AG10803 (cell line): Measurements from ENCODE around the gene FIGNL1.
A peak's percentile ranks its signal among the peaks of the same experiment; 100 is the strongest.

ENCODE experiments used
- DNase-seq: peaks from one replicate; pipeline ENCODE4 v3.0.0; 2010; ENCODE audit warnings: low read depth
- H3K4me3 ChIP-seq: 2 replicates; pipeline ENCODE4 v1.5.1; 2011; ENCODE audit warnings: mild to moderate bottlenecking, low read length, control low read depth
- CTCF ChIP-seq: conservative IDR thresholded peaks from 2 replicates; pipeline ENCODE4 v1.5.1; 2011; ENCODE audit warnings: mild to moderate bottlenecking, low read length, control low read depth, inconsistent platforms

The FIGNL1 gene

GRCh38 chr7:50418526-50419290 is 31.4 kb downstream of the FIGNL1 start:
- no peak for DNase-seq
- no peak overlapping the region for H3K4me3 ChIP-seq
- no peak for TF ChIP-seq CTCF

GRCh38 chr7:50418086-50418515 is 32.0 kb downstream of the FIGNL1 start:
- peak; percentile 70 for DNase-seq

GRCh38 chr7:50416527-50417182 is 33.5 kb downstream of the FIGNL1 start:
- TF ChIP-seq CTCF, result no peak; the same call in 1 of the 2 replicates
- no peak for DNase-seq
- H3K4me3 ChIP-seq, result no peak overlapping the region

More at GRCh38 chr7:50418086-50418515, 32.0 kb downstream of the FIGNL1 start:
- peak; percentile 91 for TF ChIP-seq CTCF
- no peak overlapping the region for H3K4me3 ChIP-seq

GRCh38 chr7:50415844-50416364 is 34.2 kb downstream of the FIGNL1 start:
- no peak for TF ChIP-seq CTCF
- no peak overlapping the region for H3K4me3 ChIP-seq
- DNase-seq, result no peak

- no peak for TF ChIP-seq CTCF
- no peak overlapping the region for H3K4me3 ChIP-seq
- DNase-seq, result no peak
Observed at GRCh38 chr7:50413561-50413960, 36.6 kb downstream of the FIGNL1 start.

- no peak for TF ChIP-seq CTCF
- H3K4me3 ChIP-seq, result no peak overlapping the region
- no peak for DNase-seq
Observed at GRCh38 chr7:50412973-50413372, 37.2 kb downstream of the FIGNL1 start.

- no peak for DNase-seq
- no peak overlapping the region for H3K4me3 ChIP-seq
- no peak for TF ChIP-seq CTCF
Observed at GRCh38 chr7:50411332-50411731, 38.8 kb downstream of the FIGNL1 start.
